Central memory CD4-positive, alpha-beta T cell (primary cell): ENCODE data around the gene TIMM17B.
A peak's percentile ranks its signal among the peaks of the same experiment; 100 is the strongest.
"Not testable (repeated sequence)": the region's sequence is repeated elsewhere in the genome, so short reads cannot be mapped to it uniquely, and the experiment has no call there.

Experiments
- DNase-seq: peaks from one replicate; pipeline ENCODE4 v3.0.0; 2022

Gene TIMM17B

GRCh38 chrX:48893556-48894348 is 3.8 kb downstream of the TIMM17B start:
- DNase-seq: no peak

GRCh38 chrX:48892896-48893295 is 4.7 kb downstream of the TIMM17B start:
- no peak for DNase-seq

- DNase-seq: peak; percentile 73
Measured at GRCh38 chrX:48891402-48892288, 5.9 kb downstream of the TIMM17B start.

GRCh38 chrX:48890934-48891401 is 6.6 kb downstream of the TIMM17B start:
- DNase-seq: no peak

- DNase-seq: no peak
Measured at GRCh38 chrX:48890296-48890925, 7.2 kb downstream of the TIMM17B start.

- not testable (repeated sequence) for DNase-seq
Measured at GRCh38 chrX:48886586-48886985, 11.0 kb downstream of the TIMM17B start.

GRCh38 chrX:48883729-48884128 is 13.8 kb downstream of the TIMM17B start:
- DNase-seq: no peak

GRCh38 chrX:48876944-48877343 is 20.6 kb downstream of the TIMM17B start:
- not testable (repeated sequence) for DNase-seq

- DNase-seq: not testable (repeated sequence)
Measured at GRCh38 chrX:48872017-48872416, 25.6 kb downstream of the TIMM17B start.

- DNase-seq: no peak
Measured at GRCh38 chrX:48864210-48864609, 33.4 kb downstream of the TIMM17B start.

- DNase-seq: no peak
Measured at GRCh38 chrX:48854898-48855297, 42.7 kb downstream of the TIMM17B start.

- not testable (repeated sequence) for DNase-seq
Measured at GRCh38 chrX:48854121-48854804, 43.3 kb downstream of the TIMM17B start.

- DNase-seq: not testable (repeated sequence)
Measured at GRCh38 chrX:48853494-48853893, 44.1 kb downstream of the TIMM17B start.

- no peak for DNase-seq
Measured at GRCh38 chrX:48852857-48853256, 44.7 kb downstream of the TIMM17B start.

GRCh38 chrX:48848847-48849246 is 48.7 kb downstream of the TIMM17B start:
- DNase-seq: peak; percentile 44
